ENCODE results near the gene FSTL4. TPM values are rescaled to one million over a fixed set of nuclear protein-coding genes. Genes with fewer than 3 reads are reported as not detected.
A peak's percentile ranks its signal among the peaks of the same experiment; 100 is the strongest.

The FSTL4 gene
- total RNA-seq, 1 experiment from 2014 or later: 1.1 TPM

GRCh38 chr5:133265720-133266526, 346.4 kb downstream of the FSTL4 start:
- DNase-seq (ENCODE audit: low spot score): peak; percentile 41

- DNase-seq (ENCODE audit: low spot score): no peak
These were observed 347.1 kb downstream of the FSTL4 start for GRCh38 chr5:133265257-133265656.

- DNase-seq (ENCODE audit: low spot score): no peak
These were observed 349.7 kb downstream of the FSTL4 start for GRCh38 chr5:133262690-133263089.

DNA sequence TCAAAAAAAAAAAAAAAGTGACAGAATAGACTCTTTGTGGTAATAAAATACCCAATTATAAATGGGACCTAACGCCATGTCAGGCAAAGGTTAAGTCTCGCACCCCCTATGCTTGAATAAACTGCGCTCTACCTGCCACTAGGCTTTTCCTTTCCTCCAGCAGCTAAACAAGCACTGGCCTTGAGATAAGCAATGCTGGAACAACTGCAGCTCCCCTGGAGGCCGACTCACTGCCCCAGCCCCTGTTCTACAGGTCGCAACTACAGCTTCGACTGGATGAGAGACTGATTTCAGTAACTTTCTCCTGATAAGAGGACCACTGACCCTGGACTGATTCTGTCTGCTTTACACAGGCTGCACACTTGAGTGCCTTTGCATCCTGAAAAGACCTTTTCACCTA, 350.3 kb downstream of the FSTL4 start:
- no peak for DNase-seq (ENCODE audit: low spot score)

- DNase-seq (ENCODE audit: low spot score): no peak
These were observed 351.6 kb downstream of the FSTL4 start for GRCh38 chr5:133260715-133261114.

DNA sequence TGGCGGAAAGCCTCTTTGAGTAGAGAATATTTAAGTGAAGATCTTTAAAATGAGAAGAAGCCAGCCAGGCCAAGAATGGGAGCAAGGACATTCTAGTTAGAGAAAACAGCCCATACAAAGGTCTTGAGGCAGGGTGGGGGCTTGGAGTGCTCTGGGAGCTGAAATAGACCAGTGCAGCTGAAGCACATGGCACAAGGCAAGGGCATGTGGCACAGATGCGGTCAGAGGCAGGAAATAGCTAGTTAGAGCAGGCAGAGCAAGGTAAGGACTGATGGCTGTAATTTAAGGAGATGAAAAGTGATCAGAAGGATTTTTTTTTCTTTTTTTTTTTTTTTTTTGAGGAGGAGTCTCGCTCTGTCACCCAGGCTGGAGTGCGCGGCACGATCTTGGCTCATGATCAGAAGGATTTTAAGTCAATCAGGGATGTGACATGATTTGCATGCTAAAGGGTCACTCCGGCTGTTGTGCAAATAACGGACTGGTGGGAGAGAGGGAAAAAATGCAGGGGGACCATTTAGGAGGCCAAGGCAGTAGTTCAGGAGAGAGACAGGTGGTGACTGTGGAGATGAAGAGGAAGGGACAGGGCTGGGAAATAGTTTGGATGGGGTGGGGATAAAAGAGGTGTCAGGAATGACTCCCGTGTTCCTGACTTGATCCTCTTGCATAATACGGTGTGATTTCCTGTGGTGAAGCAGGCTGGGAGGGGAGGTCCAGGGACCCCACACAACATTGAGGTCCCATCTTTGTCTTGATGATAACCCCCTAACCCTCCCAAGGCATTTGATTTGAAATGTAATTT, 352.9 kb downstream of the FSTL4 start:
- no peak for DNase-seq (ENCODE audit: low spot score)

GRCh38 chr5:133257977-133258376, 354.4 kb downstream of the FSTL4 start:
- no peak for DNase-seq (ENCODE audit: low spot score)

GRCh38 chr5:133256276-133256675, 356.1 kb downstream of the FSTL4 start:
- DNase-seq (ENCODE audit: low spot score): no peak

GRCh38 chr5:133254803-133255202, 357.5 kb downstream of the FSTL4 start:
- no peak for DNase-seq (ENCODE audit: low spot score)

DNA sequence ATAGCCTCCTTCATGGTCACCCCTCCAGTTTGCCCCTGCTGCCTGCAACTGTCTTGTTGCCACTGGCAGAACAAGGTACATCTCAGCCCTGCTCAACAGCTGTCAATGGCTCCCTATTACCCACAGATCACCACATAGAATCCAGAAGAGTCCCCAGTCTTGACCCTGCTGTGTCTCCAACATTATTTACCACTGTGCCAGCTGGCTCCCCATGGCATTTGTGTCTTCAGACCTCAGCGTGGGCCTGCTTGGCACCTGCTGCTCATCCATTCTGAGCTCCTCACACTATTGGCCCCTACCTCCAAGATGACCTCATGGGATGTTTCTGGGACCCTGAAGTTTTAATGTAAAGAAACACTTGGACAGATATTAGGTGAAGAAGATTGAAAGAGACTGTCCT, 358.7 kb downstream of the FSTL4 start:
- DNase-seq (ENCODE audit: low spot score): no peak

GRCh38 chr5:133253070-133253469, 359.3 kb downstream of the FSTL4 start:
- DNase-seq (ENCODE audit: low spot score): no peak

GRCh38 chr5:133252133-133252480, 360.2 kb downstream of the FSTL4 start:
- DNase-seq (ENCODE audit: low spot score): no peak

GRCh38 chr5:133251296-133252132, 360.8 kb downstream of the FSTL4 start:
- DNase-seq (ENCODE audit: low spot score): peak; percentile 33

- no peak for DNase-seq (ENCODE audit: low spot score)
These were observed 361.8 kb downstream of the FSTL4 start for GRCh38 chr5:133250527-133250926.

DNA sequence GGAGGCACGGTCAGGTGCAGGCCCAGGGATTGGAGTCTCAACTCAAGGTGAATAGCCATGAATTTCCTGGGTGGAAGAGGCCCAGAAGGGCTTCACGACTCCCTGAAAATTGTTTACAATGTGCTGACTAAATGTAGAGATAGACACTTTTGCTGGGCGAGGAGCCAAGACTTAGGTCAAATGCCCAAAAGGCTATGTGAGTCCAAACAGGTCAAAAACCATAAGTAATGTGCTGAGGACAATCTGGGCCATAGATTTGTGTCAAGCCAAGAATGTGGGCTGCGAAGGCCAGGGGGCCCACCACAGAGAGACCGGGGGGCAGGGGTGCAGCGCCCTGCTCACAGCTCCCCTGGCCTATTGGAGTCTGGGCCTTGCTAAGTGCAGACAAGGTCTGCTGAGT, 362.7 kb downstream of the FSTL4 start:
- no peak for DNase-seq (ENCODE audit: low spot score)

- peak; percentile 61 for DNase-seq (ENCODE audit: low spot score)
These were observed 364.3 kb downstream of the FSTL4 start for GRCh38 chr5:133247881-133248624.

GRCh38 chr5:133247151-133247709, 365.1 kb downstream of the FSTL4 start:
- no peak for DNase-seq (ENCODE audit: low spot score)

- DNase-seq (ENCODE audit: low spot score): peak; percentile 66
These were observed 365.8 kb downstream of the FSTL4 start for GRCh38 chr5:133246376-133247150.

GRCh38 chr5:133246053-133246370, 366.3 kb downstream of the FSTL4 start:
- no peak for DNase-seq (ENCODE audit: low spot score)

Measured in A172 (cell line).